WTC11 (cell line): ENCODE data around the gene OPCML. TPM values are rescaled to one million over a fixed set of nuclear protein-coding genes. Genes with fewer than 3 reads are reported as not detected.

Experiments
- ATAC-seq: fragments of 200-7000 bp; cut with Tn5 transposase; 2 replicates; pipeline ENCODE4 v1.10.0; 2021; ENCODE audit warnings: mild to moderate bottlenecking, moderate library complexity
- CTCF ChIA-PET: fragments of 300-600 bp; sonication (Branson Sonifier 250); formaldehyde crosslinking; loops from one replicate; lab custom pipeline; 2021; ENCODE audit warnings: antibody characterized with exemption; lab: Charles Lee
- POLR2A ChIA-PET: fragments of 350-600 bp; sonication (Branson Sonifier 250); formaldehyde crosslinking; loops from one replicate; lab custom pipeline; 2021; ENCODE audit warnings: antibody characterized with exemption; lab: Charles Lee
- DNase-seq: peaks from one replicate; pipeline ENCODE4 v3.0.0; 2021; ENCODE audit warnings: low spot score
- H3K27ac Mint-ChIP-seq: 2 replicates; pipeline ENCODE4 v1.8.0; 2021; ENCODE audit warnings: mixed read lengths
- H3K27me3 Mint-ChIP-seq: 2 replicates; pipeline ENCODE4 v1.8.0; 2021; ENCODE audit warnings: low read depth, mild to moderate bottlenecking, moderate library complexity, mixed read lengths
- H3K36me3 Mint-ChIP-seq: 2 replicates; pipeline ENCODE4 v1.8.0; 2021; ENCODE audit warnings: mixed read lengths
- H3K4me1 Mint-ChIP-seq: 2 replicates; pipeline ENCODE4 v1.8.0; 2022; ENCODE audit warnings: mixed read lengths
- H3K4me3 Mint-ChIP-seq: 2 replicates; pipeline ENCODE4 v1.8.0; 2021; ENCODE audit warnings: mild to moderate bottlenecking, moderate library complexity, mixed read lengths
- H3K9me3 Mint-ChIP-seq: 2 replicates; pipeline ENCODE4 v1.8.0; 2021; ENCODE audit warnings: mixed read lengths
- ATF6 ChIP-seq: sonication (generic); formaldehyde crosslinking; IDR thresholded peaks from 2 replicates; pipeline ENCODE4 v1.8.1; 2023; ENCODE audit warnings: mild to moderate bottlenecking, missing genetic modification reagents
- CTCF ChIP-seq: fragments of 200-600 bp; IDR thresholded peaks from 2 replicates; pipeline ENCODE4 v1.8.0; 2022; ENCODE audit warnings: antibody characterized with exemption
- E2F5 ChIP-seq: sonication (generic); formaldehyde crosslinking; IDR thresholded peaks from 2 replicates; pipeline ENCODE4 v1.8.1; 2022; ENCODE audit warnings: mild to moderate bottlenecking, moderate library complexity, missing genetic modification reagents
- FOXP1 ChIP-seq: sonication (generic); formaldehyde crosslinking; IDR thresholded peaks from 2 replicates; pipeline ENCODE4 v1.8.0; 2022; ENCODE audit warnings: missing genetic modification reagents, mild to moderate bottlenecking, moderate library complexity, borderline replicate concordance
- HMGXB4 ChIP-seq: sonication (generic); formaldehyde crosslinking; IDR thresholded peaks from 2 replicates; pipeline ENCODE4 v1.8.1; 2023; ENCODE audit warnings: mild to moderate bottlenecking, moderate library complexity, missing genetic modification reagents
- NFATC4 ChIP-seq: fragments of 250-450 bp; sonication (Bioruptor Pico); IDR thresholded peaks from 2 replicates; pipeline ENCODE4 v1.9.0; 2021; ENCODE audit warnings: mild to moderate bottlenecking
- NFE2L1 ChIP-seq: sonication (generic); formaldehyde crosslinking; IDR thresholded peaks from 2 replicates; pipeline ENCODE4 v1.8.1; 2023; ENCODE audit warnings: missing genetic modification reagents
- NR1H2 ChIP-seq: sonication (generic); formaldehyde crosslinking; IDR thresholded peaks from 2 replicates; pipeline ENCODE4 v1.9.0; 2021; ENCODE audit warnings: mild to moderate bottlenecking, moderate library complexity, missing genetic modification reagents
- OVOL2 ChIP-seq: fragments of 250-450 bp; sonication (Bioruptor Pico); IDR thresholded peaks from 2 replicates; pipeline ENCODE4 v1.9.0; 2021; ENCODE audit warnings: mild to moderate bottlenecking, borderline replicate concordance
- PRRX2 ChIP-seq: fragments of 250-450 bp; sonication (Bioruptor Pico); IDR thresholded peaks from 2 replicates; pipeline ENCODE4 v1.8.0; 2021; ENCODE audit warnings: mild to moderate bottlenecking
- USF2 ChIP-seq: sonication (generic); formaldehyde crosslinking; IDR thresholded peaks from 2 replicates; pipeline ENCODE4 v1.8.1; 2023; ENCODE audit warnings: mild to moderate bottlenecking, missing genetic modification reagents, moderate library complexity
- ZBTB43 ChIP-seq: sonication (generic); formaldehyde crosslinking; IDR thresholded peaks from 2 replicates; pipeline ENCODE4 v1.8.1; 2023; ENCODE audit warnings: mild to moderate bottlenecking, missing genetic modification reagents
- ZMAT4 ChIP-seq: fragments of 250-450 bp; sonication (Bioruptor Pico); IDR thresholded peaks from 2 replicates; pipeline ENCODE4 v1.9.0; 2021; ENCODE audit warnings: mild to moderate bottlenecking
- ZNF281 ChIP-seq: sonication (generic); formaldehyde crosslinking; IDR thresholded peaks from 2 replicates; pipeline ENCODE4 v1.8.0; 2023; ENCODE audit warnings: mild to moderate bottlenecking, missing genetic modification reagents
- ZNF423 ChIP-seq: fragments of 250-450 bp; sonication (Bioruptor Pico); IDR thresholded peaks from 2 replicates; pipeline ENCODE4 v2.1.2; 2022; ENCODE audit warnings: mild to moderate bottlenecking, moderate library complexity
- ZNF671 ChIP-seq: fragments of 250-450 bp; sonication (Bioruptor Pico); IDR thresholded peaks from 2 replicates; pipeline ENCODE4 v1.8.0; 2021; ENCODE audit warnings: mild to moderate bottlenecking
- total RNA-seq: library from RNA; stranded (reverse); gene quantifications from 3 replicates; pipeline ENCODE4 v1.2.3, GENCODE V29; 2021

The OPCML gene
- total RNA-seq, 1 experiment from 2014 or later = 1.5 TPM

- no peak overlapping the region for H3K27ac Mint-ChIP-seq
- TF ChIP-seq USF2 (CRISPR knock-in tag) (no peak), ZNF281 (CRISPR knock-in tag) (no peak), NFE2L1 (CRISPR knock-in tag) (no peak), ZNF423 (CRISPR knock-in tag) (no peak), NR1H2 (CRISPR knock-in tag) (no peak), CTCF (no peak), E2F5 (CRISPR knock-in tag) (no peak), OVOL2 (CRISPR knock-in tag) (no peak), FOXP1 (CRISPR knock-in tag) (no peak), ZBTB43 (CRISPR knock-in tag) (no peak), HMGXB4 (CRISPR knock-in tag) (no peak), PRRX2 (CRISPR knock-in tag) (no peak), ZNF671 (CRISPR knock-in tag) (no peak), ZMAT4 (CRISPR knock-in tag) (no peak), ATF6 (no peak), NFATC4 (no peak)
- TF ChIP-seq, all 79 proteins: peak for 0
- ChIA-PET CTCF (no interaction called here), POLR2A (no interaction called here)
- H3K27me3 Mint-ChIP-seq = no peaks in the 10 kb centered on the region
- ATAC-seq (no peak), DNase-seq (no peak)
- no peaks in the 10 kb centered on the region for H3K36me3 Mint-ChIP-seq
- H3K9me3 Mint-ChIP-seq = no peaks in the 10 kb centered on the region
- H3K4me3 Mint-ChIP-seq = no peak overlapping the region
- H3K4me1 Mint-ChIP-seq = peaks cover 12% of the 10 kb centered on the region
These were observed 619.0 kb downstream of the OPCML start for GRCh38 chr11:132913295-132913694.
